ENCODE data around the gene TBC1D9.
"Not testable (repeated sequence)": the region's sequence is repeated elsewhere in the genome, so short reads cannot be mapped to it uniquely, and the experiment has no call there.

TBC1D9 gene

DNA sequence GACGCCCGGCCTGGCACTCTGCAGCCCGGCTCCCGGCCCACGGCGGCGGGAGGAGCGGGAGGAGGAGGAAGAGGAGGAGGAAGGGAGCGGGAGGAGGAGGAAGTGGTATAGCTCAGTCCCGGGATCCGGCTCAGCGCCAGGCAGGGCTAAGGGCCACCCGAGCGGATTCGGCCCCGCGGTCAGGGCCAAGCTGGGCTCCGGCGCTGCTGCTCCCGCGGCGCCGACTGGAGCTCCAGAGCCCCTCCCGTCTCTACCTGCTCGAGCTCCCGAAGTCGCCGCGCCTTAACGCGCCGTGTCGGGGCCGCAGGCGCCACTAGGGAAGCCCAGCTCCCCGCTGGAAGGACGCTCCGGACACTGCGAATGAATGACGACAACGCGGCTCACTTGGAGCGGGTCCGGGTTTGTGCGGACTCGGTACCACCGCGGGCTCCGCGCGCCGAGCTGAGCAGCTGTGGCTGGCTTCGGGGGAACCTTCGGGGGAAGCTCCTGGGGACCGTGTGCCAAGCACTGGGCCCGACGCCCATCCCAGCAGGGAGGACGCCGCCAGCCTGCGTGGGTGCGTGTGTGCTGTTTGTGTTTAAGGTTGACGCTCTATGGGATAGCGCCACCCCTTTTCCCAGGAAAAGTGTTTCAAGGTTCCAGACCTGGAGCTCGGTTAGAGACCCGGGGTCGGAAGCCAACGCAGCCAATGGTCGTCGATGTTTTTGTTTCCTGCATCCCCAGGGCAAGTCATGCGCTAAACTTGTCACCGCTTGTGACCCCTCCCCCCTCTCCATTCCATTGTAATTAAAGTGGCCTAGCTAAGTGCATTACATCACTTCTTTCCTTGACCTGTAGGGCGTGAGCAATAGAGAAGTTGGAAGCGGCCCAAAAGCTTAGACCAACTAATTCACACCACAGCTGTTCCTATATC is at the start of gene TBC1D9:
TSS of gene TBC1D9 (minus strand) at position 67 of the 913 bp plus-strand sequence. CDS start 340 bp downstream, outside the sequence.
- DNase-seq, result peak; percentile 21

DNA sequence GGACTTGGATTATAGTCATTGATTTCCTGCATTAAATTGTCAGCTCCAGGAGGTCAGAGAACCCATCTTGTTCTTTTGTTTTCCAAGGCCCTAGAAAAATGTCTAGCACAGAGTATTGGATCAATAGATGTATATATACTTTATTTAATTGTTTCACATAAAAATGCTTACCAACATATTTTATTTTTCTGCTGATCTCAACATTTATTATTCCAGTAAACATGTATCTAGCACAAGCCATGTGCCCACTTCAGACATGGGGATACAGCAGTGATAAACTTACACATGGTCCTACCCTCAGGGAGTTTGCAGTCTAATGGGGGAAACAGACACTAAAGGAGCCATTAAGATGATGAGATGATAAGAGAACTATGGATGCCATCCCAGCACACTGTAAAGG is 49.1 kb upstream of the TBC1D9 start:
- DNase-seq, result no peak

DNA sequence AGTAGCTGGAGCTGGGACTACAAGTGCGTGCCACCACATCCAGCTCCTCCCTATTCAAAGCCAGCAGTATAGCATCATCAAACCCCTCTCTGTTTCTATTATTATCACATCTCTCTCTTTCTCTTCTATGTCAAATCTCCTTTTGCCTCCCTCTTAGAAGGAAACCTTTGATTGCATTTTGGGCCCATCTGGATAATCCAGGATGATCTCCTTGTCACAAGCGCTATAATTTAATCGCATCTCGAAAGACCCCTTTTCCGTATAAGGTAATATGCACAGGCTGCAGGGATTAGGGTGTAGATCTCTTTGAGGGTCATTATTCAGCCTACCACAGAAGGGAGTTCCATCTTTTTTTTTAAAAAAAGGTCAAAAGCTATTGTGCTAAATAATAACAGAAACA is 46.4 kb upstream of the TBC1D9 start:
- DNase-seq, result no peak

GRCh38 chr4:140800666-140801065 is 44.5 kb upstream of the TBC1D9 start:
- DNase-seq, result no peak

- no peak for DNase-seq
Measured at GRCh38 chr4:140799686-140800225, 43.6 kb upstream of the TBC1D9 start.

GRCh38 chr4:140793291-140793690 is 37.1 kb upstream of the TBC1D9 start:
- DNase-seq, result no peak

DNA sequence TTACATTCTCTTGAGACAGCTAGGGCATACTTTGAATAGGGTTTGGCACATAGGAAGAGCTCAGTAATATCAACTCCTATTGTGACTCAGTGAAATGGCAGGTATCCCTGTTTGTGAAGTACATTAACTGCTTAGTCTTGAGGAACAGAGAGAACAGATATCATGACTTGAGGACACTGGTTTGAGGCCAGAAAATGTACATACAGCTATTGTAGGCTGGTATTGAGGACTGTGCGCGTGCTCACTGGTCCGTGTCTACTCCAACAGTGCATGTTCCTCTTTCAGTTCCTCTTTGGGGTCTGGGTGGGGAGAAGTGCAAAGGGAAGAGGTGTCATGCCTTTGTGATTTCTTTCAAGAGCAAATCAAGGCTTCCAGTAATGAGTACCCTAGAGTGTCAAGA is 34.6 kb upstream of the TBC1D9 start:
- peak; percentile 33 for DNase-seq

DNA sequence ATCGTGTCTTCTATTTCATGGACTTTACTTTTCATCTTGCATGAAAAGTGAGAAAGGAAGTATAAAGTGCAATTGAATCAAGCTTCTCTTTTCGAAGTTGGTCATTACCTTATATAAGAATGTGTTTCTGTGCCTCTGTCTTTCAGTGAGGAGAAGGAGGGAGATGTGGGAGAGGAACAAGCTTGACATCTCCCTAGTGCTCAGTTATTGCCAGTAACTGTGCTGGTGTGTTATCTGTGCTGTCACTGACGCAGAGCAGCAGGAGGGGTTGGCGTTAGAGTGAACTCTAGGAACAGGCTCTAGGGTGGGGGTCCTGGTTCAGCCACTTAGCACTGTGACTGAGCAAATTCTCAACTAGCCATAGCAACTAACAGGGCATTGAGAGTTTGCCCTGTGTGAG is 34.0 kb upstream of the TBC1D9 start:
- no peak for DNase-seq

- DNase-seq, result no peak
Measured at GRCh38 chr4:140789759-140790158, 33.6 kb upstream of the TBC1D9 start.

DNA sequence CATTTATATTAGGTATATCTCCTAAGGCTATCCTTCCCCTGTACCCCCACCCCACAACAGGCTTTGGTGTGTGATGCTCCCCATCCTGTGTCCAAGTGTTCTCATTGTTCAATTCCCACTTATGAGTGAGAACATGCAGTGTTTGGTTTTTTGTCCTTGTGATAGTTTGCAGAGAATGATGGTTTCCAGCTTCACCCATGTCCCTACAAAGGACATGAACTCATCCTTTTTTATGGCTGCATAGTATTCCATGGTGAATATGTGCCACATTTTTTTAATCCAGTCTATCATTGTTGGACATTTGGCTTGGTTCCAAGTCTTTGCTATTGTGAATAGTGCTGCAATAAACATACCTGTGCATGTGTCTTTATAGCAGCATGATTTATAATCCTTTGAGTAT is 26.6 kb upstream of the TBC1D9 start:
- not testable (repeated sequence) for DNase-seq

- no peak for DNase-seq
Measured at GRCh38 chr4:140781596-140781995, 25.4 kb upstream of the TBC1D9 start.

GRCh38 chr4:140777894-140778293 is 21.7 kb upstream of the TBC1D9 start:
- no peak for DNase-seq

DNA sequence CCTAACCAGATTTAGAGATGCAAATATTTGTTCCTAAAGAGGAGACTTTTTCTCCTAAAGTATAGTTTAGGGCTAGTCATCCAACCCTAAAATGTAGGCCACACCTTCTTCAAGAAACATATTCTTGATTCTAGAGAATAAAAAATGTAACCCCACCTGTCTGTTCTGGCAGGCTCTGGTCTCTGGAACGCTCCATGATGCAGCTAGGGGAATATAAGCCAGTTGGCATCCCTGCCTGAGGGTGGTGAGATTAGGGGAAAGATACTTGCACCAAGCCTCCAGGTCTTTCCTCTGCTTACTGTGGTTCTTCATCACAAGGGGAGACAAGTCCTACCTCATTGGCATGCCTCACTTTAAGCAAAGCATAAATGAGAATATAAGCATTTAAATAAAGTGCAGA is 21.2 kb upstream of the TBC1D9 start:
- DNase-seq, result no peak

GRCh38 chr4:140776556-140776955 is 20.4 kb upstream of the TBC1D9 start:
- DNase-seq, result no peak

GRCh38 chr4:140774956-140775355 is 18.8 kb upstream of the TBC1D9 start:
- DNase-seq, result no peak

- no peak for DNase-seq
Measured at GRCh38 chr4:140774510-140774909, 18.3 kb upstream of the TBC1D9 start.

DNA sequence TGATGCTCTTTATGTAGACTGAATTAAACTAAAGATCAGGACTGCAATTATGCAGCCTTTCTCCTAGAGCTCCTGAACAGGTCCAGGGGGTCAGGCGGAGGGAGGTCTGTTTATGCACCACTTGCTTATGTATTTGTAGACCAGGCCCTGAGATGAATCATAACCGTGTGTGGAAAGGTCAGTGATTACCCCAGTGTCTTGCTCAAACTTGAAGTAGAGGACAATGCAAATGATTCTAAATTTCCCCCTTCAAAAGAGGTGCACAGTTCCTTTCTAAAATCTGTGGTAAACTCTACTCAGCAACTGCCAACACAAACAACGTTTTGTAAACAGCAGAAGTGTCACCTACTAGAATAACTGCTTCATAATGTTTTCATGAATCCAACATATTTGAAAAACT is 13.0 kb upstream of the TBC1D9 start:
- DNase-seq, result no peak

DNA sequence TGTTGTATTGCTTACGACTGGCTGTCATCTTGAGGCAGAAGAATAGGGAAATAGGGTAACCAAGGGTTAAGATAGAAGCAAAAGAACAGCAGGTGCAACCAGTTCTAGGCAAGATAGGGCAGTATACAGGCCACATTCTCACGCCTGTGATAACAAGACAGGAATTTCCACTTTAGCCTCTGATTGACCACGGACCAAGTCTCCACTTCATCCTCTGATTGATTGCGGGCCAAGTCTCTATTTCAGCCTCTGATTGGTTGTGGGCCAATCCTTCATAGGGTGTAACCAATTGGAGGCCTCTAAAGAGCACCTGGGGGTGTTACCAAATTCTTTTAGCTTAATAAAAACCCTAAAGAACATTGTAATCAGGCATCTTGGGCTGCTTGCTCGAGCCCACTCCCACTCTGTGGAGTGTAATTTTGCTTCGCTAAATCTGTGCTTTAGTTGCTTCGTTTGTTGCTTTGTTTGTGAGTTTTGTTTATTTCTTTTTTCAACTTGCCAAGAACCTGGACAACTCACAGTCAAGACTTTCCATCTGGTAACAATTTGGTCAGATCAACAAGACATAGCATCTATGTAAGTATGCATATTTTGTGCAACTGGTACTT is 8.7 kb upstream of the TBC1D9 start:
- no peak for DNase-seq

DNA sequence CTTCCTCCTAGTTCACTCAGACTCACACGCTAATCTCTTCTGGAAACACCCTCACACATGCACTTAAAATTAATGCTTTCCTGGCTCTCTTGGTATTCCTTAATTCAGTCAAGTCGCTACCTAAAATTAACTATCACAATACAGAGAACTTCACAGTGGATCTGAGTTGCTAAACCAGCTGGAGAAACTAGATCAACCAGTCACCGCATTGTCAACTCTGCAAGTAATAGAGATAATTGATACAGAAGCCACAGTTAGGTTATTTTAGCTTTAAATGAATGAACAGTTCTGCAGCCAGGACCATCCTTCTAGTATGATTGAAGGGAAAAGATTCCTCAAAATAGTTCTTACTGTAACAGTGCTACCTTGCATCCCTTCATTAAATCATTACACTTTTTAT is 6.0 kb upstream of the TBC1D9 start:
- DNase-seq, result no peak

GRCh38 chr4:140757232-140757630 is 1.0 kb upstream of the TBC1D9 start:
- DNase-seq, result no peak

DNA sequence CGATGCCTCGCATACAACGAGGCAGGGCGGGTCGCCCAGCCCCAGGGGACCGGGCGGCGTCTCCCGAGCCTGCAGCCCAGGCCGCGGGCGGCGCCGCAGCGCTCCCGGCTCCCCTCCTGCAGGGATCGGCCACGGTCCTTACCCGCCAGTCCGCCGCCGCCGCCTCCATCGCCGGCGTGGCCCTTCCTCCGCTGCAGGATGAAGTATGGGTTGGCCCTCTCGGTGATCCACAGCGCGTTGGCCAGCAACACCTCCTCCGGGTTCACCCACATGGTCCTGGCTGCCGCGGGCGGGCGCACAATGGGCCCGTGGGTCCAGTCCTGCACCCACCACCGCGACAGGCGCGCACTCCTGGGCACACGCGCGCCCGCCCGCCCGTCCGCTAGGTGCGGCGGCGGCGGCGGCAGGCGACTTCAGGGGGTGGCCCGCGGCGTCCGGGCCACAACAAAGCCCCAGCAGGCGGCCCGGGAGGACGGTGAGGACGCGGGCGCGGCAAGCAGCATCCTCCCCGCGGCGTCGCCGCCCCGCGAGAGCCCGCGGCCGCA is 339 bp downstream of the TBC1D9 start:
- no peak for DNase-seq

DNA sequence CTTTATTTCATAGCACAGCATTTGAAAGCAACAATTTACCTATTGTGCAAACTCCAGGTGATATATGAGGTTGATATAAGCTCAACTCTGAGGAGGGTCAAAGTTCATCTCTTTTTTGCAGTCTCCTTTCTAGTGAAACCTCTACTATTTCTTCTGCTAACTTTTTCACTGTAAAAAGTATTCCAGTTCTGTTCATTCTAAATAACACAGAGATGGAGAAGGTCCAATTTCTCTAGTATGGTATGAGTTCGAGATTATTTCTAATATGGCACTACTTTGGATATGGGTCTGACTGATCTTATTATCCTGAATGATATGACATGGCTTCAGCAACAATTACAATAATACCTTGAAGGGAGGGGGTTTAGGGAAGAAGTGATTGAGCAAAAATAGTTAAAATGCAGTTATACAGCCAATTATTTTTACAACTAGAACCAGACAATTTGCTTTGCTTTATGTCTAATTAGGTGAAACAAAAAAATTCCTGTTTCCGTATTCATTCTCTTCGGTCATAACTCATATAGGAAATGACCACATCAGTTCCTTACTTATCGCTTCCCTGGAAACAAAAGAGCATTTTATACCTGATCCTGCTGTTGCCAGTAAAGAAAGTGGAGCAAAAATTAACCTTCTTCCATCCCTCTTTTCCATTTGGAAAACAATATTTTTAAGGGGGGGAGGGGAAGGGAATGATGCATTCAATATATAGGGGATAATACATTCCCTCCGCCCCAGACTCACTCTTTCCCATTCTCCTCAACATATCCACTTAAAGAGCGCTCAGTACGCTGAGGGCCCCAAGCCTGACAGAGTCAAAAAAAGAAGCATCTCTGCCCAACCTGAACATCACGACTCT is 1.0 kb downstream of the TBC1D9 start:
- no peak for DNase-seq

GRCh38 chr4:140753329-140753728 is 2.9 kb downstream of the TBC1D9 start:
- no peak for DNase-seq
